Pulmonary artery endothelial cell (primary cell): Measurements from ENCODE around the gene MAPK4. TPM values are rescaled to one million over a fixed set of nuclear protein-coding genes. Genes with fewer than 3 reads are reported as not detected.
"Not testable (repeated sequence)": the region's sequence is repeated elsewhere in the genome, so short reads cannot be mapped to it uniquely, and the experiment has no call there.

Experiments
- DNase-seq: peaks from one replicate; pipeline ENCODE4 v3.0.0-alpha.2; 2011; ENCODE audit warnings: low read depth, low spot score
- total RNA-seq: library from RNA; depleted of rRNA; stranded (reverse); fragments of >200 nt; gene quantifications from 2 replicates; pipeline ENCODE4 v1.2.3, GENCODE V29; 2014

The MAPK4 gene
- total RNA-seq, 1 donor from 2014 or later = not detected

- DNase-seq = no peak
Measured at GRCh38 chr18:50573679-50574078, 13.8 kb downstream of the MAPK4 start.

DNA sequence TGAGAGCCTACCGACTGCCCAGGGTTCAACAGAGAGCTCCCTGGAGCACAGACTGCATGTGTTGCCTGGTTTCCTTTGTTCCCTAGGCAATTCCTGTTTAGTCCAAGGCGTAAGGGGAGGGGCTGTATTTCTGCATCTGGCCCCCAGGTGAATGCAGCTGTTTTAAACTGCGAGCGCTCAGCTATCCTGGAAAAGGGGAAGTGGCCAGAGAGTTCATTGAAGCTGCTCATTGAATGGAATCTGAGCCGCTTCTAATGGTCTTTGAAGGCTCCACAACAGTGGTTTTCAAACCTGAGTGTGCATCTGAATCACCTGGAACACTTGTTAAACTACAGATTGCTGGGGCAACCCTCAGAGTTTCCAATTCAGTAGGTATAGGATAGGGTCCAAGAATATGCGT is 18.1 kb downstream of the MAPK4 start:
- DNase-seq = no peak

DNA sequence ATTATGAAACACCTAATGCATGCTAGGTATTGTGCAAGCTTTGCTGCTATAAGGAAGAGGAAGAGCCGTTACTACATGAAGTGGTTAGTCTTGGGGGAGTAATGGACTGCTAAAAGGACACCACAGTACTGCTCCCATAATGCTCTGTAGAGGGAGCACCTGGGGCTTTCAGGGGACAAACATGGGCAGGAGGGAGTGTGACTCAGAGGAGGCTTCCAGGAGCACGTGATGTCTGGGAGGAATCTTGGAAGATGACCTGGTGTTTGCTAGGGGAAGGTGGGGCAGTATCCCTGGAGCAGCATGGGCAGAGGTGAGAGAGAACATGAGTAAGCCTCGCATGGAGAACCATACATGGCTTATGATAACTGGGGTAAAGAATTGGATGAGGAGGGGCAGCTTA is 18.8 kb downstream of the MAPK4 start:
- DNase-seq = no peak

DNA sequence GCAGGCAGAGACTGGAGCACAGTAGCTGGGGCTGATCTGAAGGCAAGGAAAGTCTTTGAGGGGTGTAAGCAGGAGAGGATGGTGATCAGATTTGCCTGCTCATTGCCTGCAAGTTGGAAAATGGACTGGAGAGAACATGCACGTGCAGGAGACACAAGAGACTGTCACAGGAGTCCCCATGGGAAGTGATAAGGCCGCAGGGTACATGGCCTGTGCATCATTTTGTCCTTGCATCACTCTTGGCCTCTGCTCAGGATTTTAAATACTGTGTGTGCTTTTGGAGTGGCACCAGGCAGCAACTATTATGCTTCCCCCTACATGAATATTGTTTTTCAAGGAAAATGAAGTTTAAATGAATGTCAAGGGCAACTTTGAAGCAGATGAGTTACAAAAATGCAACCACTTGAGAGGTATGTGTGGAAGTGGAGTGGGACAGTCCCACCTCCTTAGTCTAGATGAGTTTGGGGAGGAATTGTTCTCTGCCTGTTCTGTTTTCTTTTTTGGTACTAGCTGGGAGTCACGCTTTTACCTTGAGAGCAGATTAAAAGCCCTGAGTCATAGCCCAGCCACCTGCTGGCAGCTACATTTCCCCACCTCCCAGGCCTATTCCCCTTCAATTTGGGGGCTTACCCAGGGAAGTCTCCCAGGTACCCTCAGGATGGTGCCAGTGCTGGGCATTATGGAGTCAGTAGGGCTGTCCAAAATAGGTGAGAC is 19.3 kb downstream of the MAPK4 start:
- no peak for DNase-seq

DNA sequence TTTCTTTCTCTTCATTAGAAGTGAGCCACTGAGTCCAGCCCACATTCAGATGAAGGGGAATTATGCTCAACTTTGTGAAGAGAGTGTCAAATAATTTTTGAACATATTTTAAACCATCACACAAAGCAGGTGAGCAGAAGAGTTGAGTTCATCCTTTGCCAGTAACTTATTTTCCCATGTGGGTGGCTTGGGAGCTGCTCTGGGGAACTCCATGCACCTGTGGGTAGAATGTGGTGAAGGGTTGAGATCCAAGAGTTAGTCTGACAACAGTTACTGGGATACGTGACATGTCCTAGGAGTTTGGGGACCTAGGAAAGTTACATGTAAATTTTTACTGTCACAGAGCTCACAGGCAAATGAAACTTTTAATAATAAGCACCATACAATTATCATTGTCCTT is 21.6 kb downstream of the MAPK4 start:
- DNase-seq = no peak

- DNase-seq = no peak
Measured at GRCh38 chr18:50582500-50582899, 22.6 kb downstream of the MAPK4 start.

DNA sequence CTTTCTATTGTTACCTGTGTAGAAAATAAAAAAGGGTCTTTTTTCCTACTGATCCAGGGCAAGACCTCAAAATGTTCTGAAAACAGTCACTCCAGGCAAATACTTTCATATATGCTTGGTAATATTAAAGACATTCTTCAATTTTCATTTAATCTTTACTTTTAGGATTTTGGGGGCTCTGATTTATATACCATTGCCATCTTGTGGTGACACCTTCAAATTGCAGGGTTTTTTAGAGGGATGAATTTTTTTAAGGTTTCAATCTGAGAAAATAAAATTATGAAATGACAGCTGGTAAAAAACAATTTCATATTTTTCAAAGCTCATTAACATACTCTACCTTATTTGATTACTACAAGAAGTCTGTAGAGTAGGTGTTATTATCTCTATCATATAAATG is 26.8 kb downstream of the MAPK4 start:
- DNase-seq = no peak

DNA sequence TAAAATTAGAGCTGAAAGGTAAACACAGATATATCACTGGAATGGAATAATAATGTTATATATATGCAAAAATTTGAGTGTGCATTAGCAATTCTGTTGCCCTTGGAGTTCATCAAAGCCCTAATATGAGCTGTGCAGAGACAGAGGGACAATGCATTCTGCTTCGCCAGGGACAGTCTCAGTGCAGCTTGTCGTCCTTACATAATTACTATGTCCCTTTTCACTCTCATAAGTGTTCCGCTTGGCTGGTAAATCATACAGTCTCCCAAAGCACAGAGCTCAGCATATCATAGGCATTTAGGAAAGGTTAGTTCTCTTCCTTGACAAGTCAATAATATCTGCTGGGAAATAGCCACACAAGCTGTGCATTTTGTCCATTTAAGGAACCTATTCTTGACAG is 30.7 kb downstream of the MAPK4 start:
- DNase-seq = no peak

GRCh38 chr18:50594012-50594411 is 34.1 kb downstream of the MAPK4 start:
- no peak for DNase-seq

DNA sequence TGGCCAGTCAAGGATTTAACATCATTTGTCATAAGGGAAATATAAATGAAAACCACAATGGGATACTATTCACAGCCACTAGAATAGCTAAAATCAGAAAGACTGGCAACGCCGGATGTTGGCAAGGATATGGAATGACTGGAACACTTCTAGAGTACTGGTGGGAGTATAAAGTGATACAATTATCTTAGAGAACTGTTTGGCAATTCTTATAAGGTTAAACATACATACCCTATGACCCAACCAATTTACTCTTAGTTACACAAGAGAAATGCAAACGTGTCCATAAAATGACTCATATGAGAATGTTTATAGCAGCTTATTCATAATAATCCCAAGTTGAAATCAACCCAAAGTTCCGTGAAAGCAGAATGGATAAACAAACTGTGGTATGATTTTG is 35.1 kb downstream of the MAPK4 start:
- no peak for DNase-seq

GRCh38 chr18:50602466-50602865 is 42.6 kb downstream of the MAPK4 start:
- DNase-seq = no peak

GRCh38 chr18:50606609-50607008 is 46.7 kb downstream of the MAPK4 start:
- no peak for DNase-seq

DNA sequence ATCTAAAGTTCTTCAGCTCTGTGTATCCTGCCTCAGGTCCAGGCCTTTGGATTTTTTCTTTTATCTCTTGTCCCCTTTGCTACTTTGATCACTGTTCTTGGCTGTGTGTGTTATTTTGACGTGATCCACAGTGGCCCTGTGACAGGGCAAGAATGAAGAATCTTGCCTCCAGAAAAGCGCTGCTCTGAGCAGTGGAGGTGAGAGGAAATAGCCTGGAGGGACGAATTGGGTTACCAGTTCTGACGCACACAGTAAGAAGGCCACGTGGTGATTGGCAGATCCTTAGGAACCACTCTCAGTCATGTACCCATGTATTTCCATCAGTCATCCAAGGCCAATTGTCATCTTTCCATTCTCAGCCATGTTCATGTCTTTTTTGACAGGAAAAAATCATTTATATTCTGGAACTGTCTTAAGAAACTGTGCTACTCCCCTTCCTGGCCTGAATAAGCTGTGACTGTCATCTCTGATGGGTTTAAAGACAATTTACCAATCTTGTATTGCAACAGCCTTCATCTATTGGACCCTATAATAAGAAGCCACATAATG is 47.6 kb downstream of the MAPK4 start:
- no peak for DNase-seq

GRCh38 chr18:50609171-50609570 is 49.3 kb downstream of the MAPK4 start:
- DNase-seq = not testable (repeated sequence)

GRCh38 chr18:50610349-50610748 is 50.5 kb downstream of the MAPK4 start:
- DNase-seq = no peak

- DNase-seq = no peak
Measured at GRCh38 chr18:50611529-50611941, 51.6 kb downstream of the MAPK4 start.

DNA sequence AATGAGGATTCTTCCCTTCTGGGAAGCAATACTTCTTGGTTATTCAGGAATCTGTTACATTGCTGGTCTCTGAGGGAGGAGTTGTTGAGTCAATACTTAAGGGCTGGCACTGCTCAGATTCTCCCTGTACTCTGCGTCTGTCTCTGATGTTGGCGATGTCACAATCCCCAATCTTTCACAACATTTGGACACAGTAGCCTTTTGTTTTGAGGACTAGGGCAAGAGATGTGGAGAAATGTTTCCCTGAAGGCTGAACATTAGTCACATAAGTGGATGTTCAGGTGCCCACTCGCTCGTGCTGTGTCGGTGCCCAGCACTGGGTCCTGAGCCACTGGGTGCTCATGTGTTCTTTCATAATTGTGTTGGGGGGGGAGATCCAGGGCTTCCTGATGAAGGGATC is 55.0 kb downstream of the MAPK4 start:
- no peak for DNase-seq

- DNase-seq = no peak
Measured at GRCh38 chr18:50616484-50617048, 56.7 kb downstream of the MAPK4 start.

- DNase-seq = no peak
Measured at GRCh38 chr18:50619861-50620275, 60.0 kb downstream of the MAPK4 start.

DNA sequence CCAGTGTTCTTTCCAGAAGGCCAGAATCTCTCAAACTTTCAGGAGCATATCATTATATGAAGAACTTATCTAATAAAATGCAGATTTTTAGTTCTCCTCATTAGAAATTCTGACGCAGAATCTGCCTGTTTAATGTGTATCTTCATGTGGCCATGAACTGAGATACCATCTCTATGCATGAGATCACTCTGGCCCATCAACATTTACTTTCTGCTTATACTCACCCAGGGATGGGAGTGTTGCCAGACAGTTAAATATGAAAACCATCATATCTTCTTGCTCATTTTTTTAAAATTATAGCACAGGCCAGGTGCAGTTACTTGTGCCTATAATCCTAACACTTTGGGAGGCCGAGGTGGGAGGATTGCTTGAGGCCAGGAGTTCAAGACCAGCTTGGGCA is 60.4 kb downstream of the MAPK4 start:
- no peak for DNase-seq

- DNase-seq = no peak
Measured at GRCh38 chr18:50621366-50621765, 61.5 kb downstream of the MAPK4 start.

DNA sequence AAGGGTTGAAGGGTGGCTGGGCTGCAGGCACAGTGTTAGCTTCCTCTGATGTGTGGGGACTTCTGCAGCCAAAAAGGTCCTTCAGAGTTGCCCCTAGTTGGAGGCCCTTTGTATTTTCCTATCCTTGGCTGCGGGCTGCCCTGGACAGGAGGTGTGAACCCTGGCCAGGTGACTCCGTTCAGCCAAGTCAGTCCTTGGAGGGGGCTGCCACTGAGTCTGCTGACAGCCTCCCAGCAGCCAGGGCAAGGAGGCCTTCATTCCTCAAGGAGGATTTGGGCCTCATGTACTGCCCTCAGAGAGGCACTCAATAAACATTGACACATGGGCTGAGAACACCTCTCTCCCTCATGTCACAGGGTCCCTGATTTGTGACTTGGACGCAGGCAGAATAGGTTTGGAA is 62.4 kb downstream of the MAPK4 start:
- DNase-seq = no peak

DNA sequence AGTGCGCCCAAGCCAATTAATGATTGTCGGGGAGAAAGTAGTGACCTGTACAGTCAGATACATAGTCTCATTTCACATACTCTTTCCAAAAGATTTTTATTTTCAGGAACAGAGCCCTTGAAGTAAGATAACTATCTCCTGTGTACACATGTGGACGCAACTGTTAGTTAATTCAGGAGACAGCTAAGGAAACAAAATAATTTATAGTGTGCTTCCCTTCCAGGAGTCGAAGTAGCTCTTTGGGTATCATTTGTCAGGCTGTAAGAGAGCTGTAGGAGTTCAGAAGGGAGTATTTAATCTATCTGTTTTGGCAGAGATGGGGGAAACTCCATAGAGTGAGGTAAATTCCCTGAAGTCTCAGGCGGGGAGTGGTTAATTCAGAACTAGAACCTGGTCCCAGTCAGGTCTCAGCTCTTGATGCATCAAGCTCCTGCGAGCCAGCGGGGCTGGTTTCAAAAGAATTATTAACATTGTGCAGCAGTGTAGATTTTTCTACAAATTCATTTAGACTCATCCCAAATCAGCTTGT is 63.0 kb downstream of the MAPK4 start:
- DNase-seq = no peak
